ENCODE data around the gene DLL4.

DLL4 gene

DNA sequence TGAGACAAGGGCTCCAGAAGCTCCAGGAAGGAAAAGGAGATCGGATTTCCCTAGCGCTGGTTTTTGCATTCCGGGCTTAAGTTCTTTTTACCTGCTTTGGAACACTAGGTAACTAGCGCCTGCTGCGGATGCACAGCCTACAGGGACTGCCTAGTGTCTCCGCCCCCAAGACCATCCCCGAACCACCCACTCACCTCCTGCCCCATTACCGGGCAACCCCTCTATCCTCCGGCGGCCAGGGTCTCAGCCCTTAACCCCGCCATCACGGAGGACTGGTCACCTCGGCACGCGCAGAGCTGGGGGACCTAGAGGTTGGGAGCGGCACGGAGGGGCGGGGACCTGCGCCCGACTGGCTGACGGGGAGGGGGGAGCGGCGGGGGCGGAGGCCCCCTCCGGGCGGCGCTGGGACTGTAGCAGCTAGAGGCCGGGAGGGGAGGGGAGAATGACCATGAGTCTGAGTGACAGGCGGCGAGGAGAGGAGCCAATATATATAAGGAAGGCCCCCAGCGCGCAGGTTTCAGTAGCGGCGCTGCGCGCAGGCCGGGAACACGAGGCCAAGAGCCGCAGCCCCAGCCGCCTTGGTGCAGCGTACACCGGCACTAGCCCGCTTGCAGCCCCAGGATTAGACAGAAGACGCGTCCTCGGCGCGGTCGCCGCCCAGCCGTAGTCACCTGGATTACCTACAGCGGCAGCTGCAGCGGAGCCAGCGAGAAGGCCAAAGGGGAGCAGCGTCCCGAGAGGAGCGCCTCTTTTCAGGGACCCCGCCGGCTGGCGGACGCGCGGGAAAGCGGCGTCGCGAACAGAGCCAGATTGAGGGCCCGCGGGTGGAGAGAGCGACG is at the start of gene DLL4:
Gene DLL4, plus strand, starts transcription at position 520 of the 839 bp plus-strand sequence. CDS start 329 bp downstream, outside the sequence.
- no peak for DNase-seq (ENCODE audit: extremely low read depth, low read depth)
- TF ChIP-seq, protein P1, sequence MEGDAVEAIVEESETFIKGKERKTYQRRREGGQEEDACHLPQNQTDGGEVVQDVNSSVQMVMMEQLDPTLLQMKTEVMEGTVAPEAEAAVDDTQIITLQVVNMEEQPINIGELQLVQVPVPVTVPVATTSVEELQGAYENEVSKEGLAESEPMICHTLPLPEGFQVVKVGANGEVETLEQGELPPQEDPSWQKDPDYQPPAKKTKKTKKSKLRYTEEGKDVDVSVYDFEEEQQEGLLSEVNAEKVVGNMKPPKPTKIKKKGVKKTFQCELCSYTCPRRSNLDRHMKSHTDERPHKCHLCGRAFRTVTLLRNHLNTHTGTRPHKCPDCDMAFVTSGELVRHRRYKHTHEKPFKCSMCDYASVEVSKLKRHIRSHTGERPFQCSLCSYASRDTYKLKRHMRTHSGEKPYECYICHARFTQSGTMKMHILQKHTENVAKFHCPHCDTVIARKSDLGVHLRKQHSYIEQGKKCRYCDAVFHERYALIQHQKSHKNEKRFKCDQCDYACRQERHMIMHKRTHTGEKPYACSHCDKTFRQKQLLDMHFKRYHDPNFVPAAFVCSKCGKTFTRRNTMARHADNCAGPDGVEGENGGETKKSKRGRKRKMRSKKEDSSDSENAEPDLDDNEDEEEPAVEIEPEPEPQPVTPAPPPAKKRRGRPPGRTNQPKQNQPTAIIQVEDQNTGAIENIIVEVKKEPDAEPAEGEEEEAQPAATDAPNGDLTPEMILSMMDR (IDR thresholded peaks at IDR 0.05; ENCODE audit: low read depth, low read length) = no peak

DNA sequence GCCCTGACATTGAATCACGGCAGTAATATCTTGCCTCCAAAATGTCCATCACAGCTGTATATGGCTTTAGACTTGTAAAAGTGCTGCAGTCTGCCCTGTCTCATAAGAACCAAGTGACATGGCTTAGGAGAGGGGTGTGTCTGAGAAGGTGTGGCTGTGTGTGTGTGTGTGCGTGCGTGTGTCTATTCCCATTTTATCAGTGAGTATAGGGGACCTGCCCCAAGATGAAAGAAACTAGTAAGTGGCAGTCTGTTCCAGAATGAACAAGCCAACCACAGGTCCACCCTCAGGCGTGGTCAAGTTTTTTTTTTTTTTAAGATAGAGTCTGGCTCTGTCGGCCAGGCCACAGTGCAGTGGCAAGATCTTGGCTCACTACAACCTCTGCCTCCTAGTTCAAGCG is 49.5 kb upstream of the DLL4 start:
- DNase-seq (ENCODE audit: extremely low read depth, low read depth) = no peak
- TF ChIP-seq, protein P1 (IDR thresholded peaks at IDR 0.05; ENCODE audit: low read depth, low read length) = no peak

DNA sequence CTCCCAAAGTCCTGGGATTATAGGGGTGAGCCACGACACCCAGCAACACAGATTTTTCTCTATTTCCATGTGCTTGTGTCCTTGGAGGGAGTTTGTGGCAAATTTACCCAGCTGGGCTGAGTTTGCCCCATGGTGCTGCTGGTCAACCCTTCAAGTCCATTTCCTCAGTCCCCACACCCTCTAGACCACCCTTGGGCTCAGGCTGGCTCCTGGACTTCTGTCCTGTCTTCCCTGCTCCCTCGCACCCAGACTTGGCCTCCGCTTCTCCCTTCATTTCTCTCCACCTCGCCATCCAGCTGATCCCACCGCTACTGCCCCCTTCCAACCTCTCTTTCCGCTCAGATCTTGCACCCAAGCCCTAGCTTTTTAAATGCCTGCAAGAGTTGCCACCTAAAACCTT is 47.8 kb upstream of the DLL4 start:
- no peak for DNase-seq (ENCODE audit: extremely low read depth, low read depth)
- TF ChIP-seq, protein P1 (IDR thresholded peaks at IDR 0.05; ENCODE audit: low read depth, low read length) = no peak

DNA sequence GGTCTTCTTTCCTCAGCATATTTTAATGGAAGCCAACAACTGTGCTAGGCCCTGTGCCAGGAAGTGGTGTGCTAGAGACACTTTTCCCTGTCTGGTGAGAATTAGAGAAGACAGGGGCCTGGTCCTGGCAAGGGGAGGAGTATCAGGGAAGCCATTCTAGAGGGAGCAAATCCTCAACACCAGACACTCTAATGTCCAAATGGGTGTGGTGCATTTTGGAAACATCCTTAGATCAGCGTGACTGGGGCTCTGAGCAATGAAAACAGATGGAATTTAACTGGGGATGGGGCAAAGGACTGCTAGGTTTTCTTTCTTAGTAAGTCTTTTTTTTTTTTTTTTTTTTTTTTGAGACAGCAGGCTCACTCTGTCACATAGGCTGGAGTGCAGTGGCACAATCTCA is 42.6 kb upstream of the DLL4 start:
- DNase-seq (ENCODE audit: extremely low read depth, low read depth) = no peak
- TF ChIP-seq, protein P1 (IDR thresholded peaks at IDR 0.05; ENCODE audit: low read depth, low read length) = no peak

DNA sequence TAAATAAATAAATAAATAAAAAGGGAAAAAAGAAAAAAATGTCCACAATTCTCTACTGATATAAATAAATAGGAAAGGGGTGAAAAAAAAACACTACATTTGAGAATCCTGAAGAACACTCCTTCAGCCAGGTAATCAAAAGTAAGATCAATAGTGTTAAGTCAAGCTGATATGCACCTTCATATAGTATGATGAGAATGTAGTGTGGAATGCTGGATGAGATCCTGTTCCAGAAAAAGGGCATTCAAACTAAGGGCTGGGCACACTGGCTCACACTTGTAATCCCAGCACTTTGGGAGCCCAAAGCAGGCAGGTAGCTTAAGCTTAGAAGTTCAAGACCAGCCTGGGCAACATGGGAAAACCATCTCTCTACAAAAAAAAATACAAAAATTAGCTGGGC is 40.0 kb upstream of the DLL4 start:
- no peak for DNase-seq (ENCODE audit: extremely low read depth, low read depth)
- TF ChIP-seq, protein P1 (IDR thresholded peaks at IDR 0.05; ENCODE audit: low read depth, low read length) = no peak

DNA sequence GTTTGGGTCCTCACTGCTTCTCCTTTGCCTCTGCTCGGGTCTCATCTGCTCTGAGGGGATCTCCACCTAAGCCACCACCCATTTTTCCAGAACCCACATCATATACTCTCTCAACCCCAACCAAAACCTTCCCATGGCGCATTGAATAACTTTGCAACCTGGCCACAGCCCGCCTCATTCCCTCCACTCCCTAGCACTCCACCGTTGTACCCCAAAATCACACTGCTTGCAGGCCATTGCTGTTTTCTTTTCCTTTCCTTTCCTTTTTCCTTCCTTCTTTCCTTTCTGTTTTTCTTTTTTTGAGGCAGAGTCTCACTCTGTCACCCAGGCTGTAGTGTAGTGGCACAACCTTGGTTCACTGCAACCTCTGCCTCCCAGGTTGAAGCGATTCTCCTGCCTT is 38.0 kb upstream of the DLL4 start:
- no peak for DNase-seq (ENCODE audit: extremely low read depth, low read depth)
- TF ChIP-seq, protein P1 (IDR thresholded peaks at IDR 0.05; ENCODE audit: low read depth, low read length) = no peak

DNA sequence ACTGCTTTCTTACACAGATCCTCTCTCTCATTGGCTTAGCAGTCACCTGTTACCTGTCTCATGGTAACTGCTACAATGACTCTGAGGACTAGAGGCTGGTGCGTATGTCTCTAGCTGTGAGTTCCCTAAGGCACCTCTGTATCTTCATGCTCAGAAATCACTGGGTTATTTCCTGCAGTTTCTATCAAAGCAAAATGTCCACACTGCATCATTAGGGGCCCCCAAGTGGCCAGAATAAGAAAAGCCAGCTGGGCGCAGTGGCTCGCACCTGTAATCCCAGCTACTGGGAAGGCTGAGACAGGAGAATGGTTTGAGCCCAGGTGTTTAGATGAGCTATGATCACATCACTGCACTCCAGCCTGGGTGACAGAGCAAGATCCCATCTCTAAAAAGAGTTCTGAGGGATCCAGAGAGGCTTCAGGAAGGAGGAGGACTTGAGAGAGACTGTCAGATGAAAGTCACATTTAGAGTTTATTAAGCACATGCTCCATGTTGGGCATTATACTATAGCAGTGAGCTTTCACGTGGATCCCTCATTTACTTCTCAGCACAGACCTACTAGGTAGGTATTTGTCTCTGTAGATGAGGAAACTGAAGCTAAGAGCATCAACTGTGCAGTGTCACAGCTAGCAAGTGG is 37.2 kb upstream of the DLL4 start:
- TF ChIP-seq, protein P1 (IDR thresholded peaks at IDR 0.05; ENCODE audit: low read depth, low read length) = peak; percentile 72
- DNase-seq (ENCODE audit: extremely low read depth, low read depth) = no peak

All from AG09319 (cell line).